Neural cell (in vitro differentiated cells): Measurements from ENCODE around the gene FBLN2. TPM values are rescaled to one million over a fixed set of nuclear protein-coding genes. Genes with fewer than 3 reads are reported as not detected.

Source experiments
- H2AFZ ChIP-seq: fragments of 200-600, 300-800 bp; sonication (generic), shearing (Covaris generic); 2 replicates; pipeline ENCODE4 v1.6.0; 2014; ENCODE audit warnings: low read depth, mild to moderate bottlenecking, antibody characterized with exemption, low read length, moderate library complexity
- H3F3A ChIP-seq: fragments of 200-600 bp; shearing (Covaris generic); 2 replicates; pipeline ENCODE4 v1.6.1; 2016; ENCODE audit warnings: mild to moderate bottlenecking, moderate library complexity, mixed read lengths, antibody characterized with exemption, low read length; ENCODE audit not compliant: insufficient read depth, poor library complexity, severe bottlenecking
- H3K27ac ChIP-seq: fragments of 200-600, 300-800 bp; sonication (generic), shearing (Covaris generic); 2 replicates; pipeline ENCODE4 v1.5.1; 2014; ENCODE audit warnings: mild to moderate bottlenecking, low read length, moderate library complexity
- H3K27me3 ChIP-seq: fragments of 300-800, 200-600 bp; sonication (generic), shearing (Covaris generic); 2 replicates; pipeline ENCODE4 v1.6.0; 2014; ENCODE audit warnings: mild to moderate bottlenecking, low read depth, low read length, moderate library complexity; ENCODE audit not compliant: insufficient read depth
- H3K36me3 ChIP-seq: fragments of 300-800, 200-600 bp; sonication (generic), shearing (Covaris generic); 2 replicates; pipeline ENCODE4 v1.5.1; 2014; ENCODE audit warnings: mild to moderate bottlenecking, antibody characterized with exemption, low read length, moderate library complexity; ENCODE audit not compliant: insufficient read depth
- H3K4me2 ChIP-seq: fragments of 300-800, 200-600 bp; sonication (generic), shearing (Covaris generic); 2 replicates; pipeline ENCODE4 v1.6.0; 2014; ENCODE audit warnings: mild to moderate bottlenecking, low read length
- H3K4me3 ChIP-seq: fragments of 300-800, 200-600 bp; sonication (generic), shearing (Covaris generic); 2 replicates; pipeline ENCODE4 v1.5.1; 2014; ENCODE audit warnings: mild to moderate bottlenecking, low read length, moderate library complexity
- H3K79me2 ChIP-seq: fragments of 200-600 bp; shearing (Covaris generic); replicated peaks from 2 replicates; pipeline ENCODE4 v1.6.0; 2014; ENCODE audit warnings: mild to moderate bottlenecking, low read length, moderate library complexity; ENCODE audit not compliant: insufficient read depth
- H3K9ac ChIP-seq: fragments of 300-800, 200-600 bp; sonication (generic), shearing (Covaris generic); 2 replicates; pipeline ENCODE4 v1.6.1; 2016; ENCODE audit warnings: mild to moderate bottlenecking, low read length, mixed read lengths
- H3K9me2 ChIP-seq: fragments of 200-600 bp; shearing (Covaris generic); 2 replicates; pipeline ENCODE4 v1.6.1; 2016; ENCODE audit warnings: mild to moderate bottlenecking, low read length, mixed read lengths; ENCODE audit not compliant: insufficient read depth
- H3K9me3 ChIP-seq: fragments of 200-600, 300-800 bp; sonication (generic), shearing (Covaris generic); 2 replicates; pipeline ENCODE4 v1.6.1; 2016; ENCODE audit warnings: mild to moderate bottlenecking, mixed run types, low read length, moderate library complexity, mixed read lengths
- H4K20me1 ChIP-seq: fragments of 200-600 bp; shearing (Covaris generic); 2 replicates; pipeline ENCODE4 v1.6.1; 2016; ENCODE audit warnings: mild to moderate bottlenecking, mixed run types; ENCODE audit not compliant: insufficient read depth
- CTCF ChIP-seq: fragments of 450-650 bp; IDR thresholded peaks from 2 replicates; pipeline ENCODE4 v1.5.1; 2014; ENCODE audit warnings: antibody characterized with exemption, mild to moderate bottlenecking, moderate library complexity; ENCODE audit not compliant: poor library complexity, severe bottlenecking
- EP300 ChIP-seq: fragments of 450-650 bp; conservative IDR thresholded peaks from 2 replicates; pipeline ENCODE4 v1.6.1; 2014; ENCODE audit warnings: antibody characterized with exemption, mild to moderate bottlenecking, moderate library complexity; ENCODE audit not compliant: poor library complexity, severe bottlenecking
- EZH2 ChIP-seq: fragments of 200-600, 300-800 bp; shearing (Covaris generic), sonication (generic); IDR thresholded peaks from 2 replicates; pipeline ENCODE4 v1.6.1; 2014; ENCODE audit warnings: antibody characterized with exemption, low read length, borderline replicate concordance, mild to moderate bottlenecking; ENCODE audit not compliant: insufficient read depth, poor library complexity, severe bottlenecking
- MXI1 ChIP-seq: fragments of 450-650 bp; conservative IDR thresholded peaks from 2 replicates; pipeline ENCODE4 v1.6.1; 2014; ENCODE audit warnings: antibody characterized with exemption, mild to moderate bottlenecking; ENCODE audit not compliant: poor library complexity, severe bottlenecking
- POLR2AphosphoS5 ChIP-seq: IDR thresholded peaks from 2 replicates; pipeline ENCODE4 v1.6.1; 2012
- RAD21 ChIP-seq: fragments of 450-650 bp; conservative IDR thresholded peaks from 2 replicates; pipeline ENCODE4 v1.6.1; 2014; ENCODE audit warnings: antibody characterized with exemption, mild to moderate bottlenecking, moderate library complexity
- SMC3 ChIP-seq: fragments of 450-650 bp; conservative IDR thresholded peaks from 2 replicates; pipeline ENCODE4 v1.6.1; 2014; ENCODE audit warnings: antibody characterized with exemption, mild to moderate bottlenecking, moderate library complexity; ENCODE audit not compliant: poor library complexity
- TAF1 ChIP-seq: IDR thresholded peaks from 2 replicates; pipeline ENCODE4 v1.6.1; 2012; ENCODE audit warnings: low read depth
- polyA plus RNA-seq: library from polyadenylated mRNA; depleted of rRNA; stranded (reverse); fragments of >200 nt; gene quantifications from 2 replicates; pipeline ENCODE4 v1.2.3, GENCODE V29; 2014
- TF ChIP-seq, protein P1 (sequence below): IDR thresholded peaks from 2 replicates; pipeline ENCODE4 v1.6.1; 2012; ENCODE audit warnings: borderline replicate concordance

FBLN2 gene
- polyA plus RNA-seq, 1 donor from 2014 or later = 0.37 TPM

GRCh38 chr3:13512451-13512850 is 36.5 kb upstream of the FBLN2 start:
- Histone ChIP-seq H3K9me3 (no peaks in the 10 kb centered on the region), H2AFZ (no peak overlapping the region), H3K27ac (no peak overlapping the region)

GRCh38 chr3:13513051-13513912 is 35.6 kb upstream of the FBLN2 start:
- no peaks in the 10 kb centered on the region for H3F3A ChIP-seq
- no peak overlapping the region for H2AFZ ChIP-seq
- no peaks in the 10 kb centered on the region for H3K9me2 ChIP-seq
- no peak overlapping the region for H3K4me3 ChIP-seq
- no peaks in the 10 kb centered on the region for H3K27me3 ChIP-seq
- no peaks in the 10 kb centered on the region for H3K9me3 ChIP-seq
- no peak overlapping the region for H3K9ac ChIP-seq
- H3K36me3 ChIP-seq = no peaks in the 10 kb centered on the region
- H3K79me2 ChIP-seq = no peaks in the 10 kb centered on the region
- no peak overlapping the region for H3K4me2 ChIP-seq
- H3K27ac ChIP-seq = no peak overlapping the region
- H4K20me1 ChIP-seq = no peaks in the 10 kb centered on the region
- TF ChIP-seq POLR2AphosphoS5 (no peak), EP300 (no peak), MXI1 (no peak), EZH2 (no peak), CTCF (no peak)
- TF ChIP-seq, protein P1, sequence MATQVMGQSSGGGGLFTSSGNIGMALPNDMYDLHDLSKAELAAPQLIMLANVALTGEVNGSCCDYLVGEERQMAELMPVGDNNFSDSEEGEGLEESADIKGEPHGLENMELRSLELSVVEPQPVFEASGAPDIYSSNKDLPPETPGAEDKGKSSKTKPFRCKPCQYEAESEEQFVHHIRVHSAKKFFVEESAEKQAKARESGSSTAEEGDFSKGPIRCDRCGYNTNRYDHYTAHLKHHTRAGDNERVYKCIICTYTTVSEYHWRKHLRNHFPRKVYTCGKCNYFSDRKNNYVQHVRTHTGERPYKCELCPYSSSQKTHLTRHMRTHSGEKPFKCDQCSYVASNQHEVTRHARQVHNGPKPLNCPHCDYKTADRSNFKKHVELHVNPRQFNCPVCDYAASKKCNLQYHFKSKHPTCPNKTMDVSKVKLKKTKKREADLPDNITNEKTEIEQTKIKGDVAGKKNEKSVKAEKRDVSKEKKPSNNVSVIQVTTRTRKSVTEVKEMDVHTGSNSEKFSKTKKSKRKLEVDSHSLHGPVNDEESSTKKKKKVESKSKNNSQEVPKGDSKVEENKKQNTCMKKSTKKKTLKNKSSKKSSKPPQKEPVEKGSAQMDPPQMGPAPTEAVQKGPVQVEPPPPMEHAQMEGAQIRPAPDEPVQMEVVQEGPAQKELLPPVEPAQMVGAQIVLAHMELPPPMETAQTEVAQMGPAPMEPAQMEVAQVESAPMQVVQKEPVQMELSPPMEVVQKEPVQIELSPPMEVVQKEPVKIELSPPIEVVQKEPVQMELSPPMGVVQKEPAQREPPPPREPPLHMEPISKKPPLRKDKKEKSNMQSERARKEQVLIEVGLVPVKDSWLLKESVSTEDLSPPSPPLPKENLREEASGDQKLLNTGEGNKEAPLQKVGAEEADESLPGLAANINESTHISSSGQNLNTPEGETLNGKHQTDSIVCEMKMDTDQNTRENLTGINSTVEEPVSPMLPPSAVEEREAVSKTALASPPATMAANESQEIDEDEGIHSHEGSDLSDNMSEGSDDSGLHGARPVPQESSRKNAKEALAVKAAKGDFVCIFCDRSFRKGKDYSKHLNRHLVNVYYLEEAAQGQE = no peak

More at GRCh38 chr3:13512451-13512850, 36.5 kb upstream of the FBLN2 start:
- no peaks in the 10 kb centered on the region for H3F3A ChIP-seq
- H3K9me2 ChIP-seq = no peaks in the 10 kb centered on the region
- H4K20me1 ChIP-seq = no peaks in the 10 kb centered on the region
- H3K9ac ChIP-seq = no peak overlapping the region
- TF ChIP-seq POLR2AphosphoS5 = no peak
- no peak for TF ChIP-seq MXI1
- TF ChIP-seq RAD21 = no peak
- TF ChIP-seq TAF1 = no peak
- TF ChIP-seq, protein P1 = no peak
- TF ChIP-seq EP300 = no peak
- no peak for TF ChIP-seq CTCF
- TF ChIP-seq EZH2 = no peak
- TF ChIP-seq SMC3 = no peak
- no peaks in the 10 kb centered on the region for H3K36me3 ChIP-seq
- H3K4me2 ChIP-seq = no peak overlapping the region
- no peaks in the 10 kb centered on the region for H3K79me2 ChIP-seq
- no peaks in the 10 kb centered on the region for H3K27me3 ChIP-seq
- H3K4me3 ChIP-seq = no peak overlapping the region
